Stimulated activated CD8-positive, alpha-beta memory T cell treated with anti-CD3 and anti-CD28 coated beads, Interleukin-4, amount 100 ng/mL, for 4 hours (primary cell): ENCODE data around the gene SMPDL3A.

Experiments used
- DNase-seq, 2 donors: peaks; one replicate each; pipeline ENCODE4 v3.0.0-alpha.2; 2020; ENCODE audit warnings: low read depth in 2 of 2, low spot score in 1 of 2

SMPDL3A gene

GRCh38 chr6:122853259-122853995 lies 64.4 kb downstream of the SMPDL3A start:
- no peak for DNase-seq
